Brain microvascular endothelial cell (primary cell): Measurements from ENCODE around the gene NMRK2.

Source experiments
- DNase-seq: peaks from one replicate; pipeline ENCODE4 v3.0.0-alpha.2; 2020
- H3K27ac ChIP-seq: fragments of 250-450 bp; sonication (Bioruptor Pico); 2 replicates; pipeline ENCODE4 v1.5.1; 2020; ENCODE audit warnings: mild to moderate bottlenecking, moderate library complexity
- H3K27me3 ChIP-seq: fragments of 250-450 bp; sonication (Bioruptor Pico); replicated peaks from 2 replicates; pipeline ENCODE4 v1.5.1; 2020; ENCODE audit warnings: mild to moderate bottlenecking
- H3K36me3 ChIP-seq: fragments of 250-450 bp; sonication (Bioruptor Pico); replicated peaks from 2 replicates; pipeline ENCODE4 v1.5.1; 2020; ENCODE audit warnings: mild to moderate bottlenecking
- H3K4me3 ChIP-seq: 2 replicates; pipeline ENCODE4 v1.5.1; 2011; ENCODE audit warnings: low read depth, mild to moderate bottlenecking, control low read depth, low read length, moderate library complexity
- CTCF ChIP-seq: IDR thresholded peaks from 2 replicates; pipeline ENCODE4 v1.5.1; 2011; ENCODE audit warnings: low read depth, mild to moderate bottlenecking, moderate library complexity, low read length, control low read depth, inconsistent platforms; ENCODE audit errors: missing control alignments
- in situ Hi-C: cut with HindIII; loops from 2 replicates; pipeline ENCODE4 v1.10.0; 2017; ENCODE audit warnings: low sequenced_read_pairs, low pct_ligation_motif_present

NMRK2 gene

DNA sequence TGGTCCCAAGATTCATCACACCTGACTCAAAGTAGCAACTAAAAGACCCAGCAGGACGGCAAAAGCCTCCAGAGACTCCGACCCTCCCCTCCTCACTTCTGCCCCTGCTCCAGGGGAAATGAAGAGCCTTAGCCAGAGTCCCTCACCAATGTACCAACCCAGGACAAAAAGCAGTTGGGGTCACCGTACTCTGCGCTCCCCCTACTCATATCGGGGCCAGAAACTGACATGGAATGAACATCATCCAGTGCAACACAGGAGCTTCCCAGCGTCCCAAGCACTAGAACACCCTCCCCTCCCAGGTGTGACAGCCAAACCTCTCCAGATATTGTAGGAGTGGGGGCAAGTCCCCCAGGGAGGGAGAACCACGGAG is 50.7 kb downstream of the NMRK2 start:
- H3K27ac ChIP-seq: peak overlapping the region; percentile 96
- H3K4me3 ChIP-seq: peak overlapping the region; percentile 100
- no peak for TF ChIP-seq CTCF
- no peak for DNase-seq
- H3K36me3 ChIP-seq: peaks cover 62% of the 10 kb centered on the region
- no peaks in the 10 kb centered on the region for H3K27me3 ChIP-seq
- in situ Hi-C loops: no loop called here

DNA sequence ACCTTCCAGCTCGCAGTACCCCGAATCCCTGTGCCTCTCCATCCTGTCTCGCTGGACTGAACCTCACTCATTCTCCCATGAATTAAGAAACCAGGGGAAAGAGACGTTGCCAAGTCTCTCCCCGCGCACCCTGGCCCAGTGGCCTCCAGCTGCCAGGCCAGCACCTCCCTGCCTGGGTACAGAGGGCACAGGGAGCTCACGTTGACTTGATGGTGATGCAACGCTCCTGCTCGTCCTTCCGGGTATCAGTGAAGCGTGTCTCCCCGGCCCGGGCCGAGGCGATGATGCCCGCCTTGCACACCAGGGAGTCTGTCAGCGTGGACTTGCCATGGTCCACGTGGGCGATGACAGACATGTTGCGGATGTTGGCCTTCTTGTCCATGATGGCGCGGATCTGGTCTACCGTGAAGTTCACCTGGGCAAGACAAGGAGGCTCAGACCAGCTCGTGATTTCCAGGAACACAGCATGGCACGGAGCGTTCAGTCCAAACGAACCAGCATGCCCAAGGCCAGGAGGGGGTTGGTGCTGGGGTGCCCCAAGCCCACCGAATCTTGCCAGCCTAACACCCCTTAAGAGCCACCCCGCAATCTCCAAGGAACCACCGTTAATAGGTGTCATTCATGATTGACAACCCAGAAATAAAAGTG is 51.2 kb downstream of the NMRK2 start:
- in situ Hi-C loops: no loop called here
- no peak for DNase-seq
- peaks cover 58% of the 10 kb centered on the region for H3K36me3 ChIP-seq
- TF ChIP-seq CTCF: no peak
- H3K27ac ChIP-seq: peak overlapping the region; percentile 96
- H3K4me3 ChIP-seq: peak overlapping the region; percentile 100
- no peaks in the 10 kb centered on the region for H3K27me3 ChIP-seq

DNA sequence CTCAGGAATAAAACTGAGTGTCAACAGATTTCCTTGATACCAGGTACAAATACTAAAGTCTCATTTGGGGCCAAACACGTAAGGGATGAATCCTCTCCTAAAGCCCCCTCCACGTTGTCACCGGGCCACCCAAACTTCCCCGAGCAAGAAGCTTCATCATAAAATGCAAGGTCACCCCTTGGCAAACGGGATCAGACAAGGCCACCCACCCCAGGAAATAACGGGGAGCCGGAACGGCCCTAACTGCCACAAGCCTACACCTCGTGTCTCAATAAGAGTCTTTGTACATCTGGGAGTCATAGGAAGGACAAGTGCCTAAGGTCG is 51.7 kb downstream of the NMRK2 start:
- Histone ChIP-seq H3K27me3 (no peaks in the 10 kb centered on the region), H3K4me3 (peak overlapping the region; percentile 100), H3K36me3 (peaks cover 53% of the 10 kb centered on the region), H3K27ac (peak overlapping the region; percentile 96)
- in situ Hi-C loops: no loop called here
- DNase-seq: no peak
- TF ChIP-seq CTCF: no peak

DNA sequence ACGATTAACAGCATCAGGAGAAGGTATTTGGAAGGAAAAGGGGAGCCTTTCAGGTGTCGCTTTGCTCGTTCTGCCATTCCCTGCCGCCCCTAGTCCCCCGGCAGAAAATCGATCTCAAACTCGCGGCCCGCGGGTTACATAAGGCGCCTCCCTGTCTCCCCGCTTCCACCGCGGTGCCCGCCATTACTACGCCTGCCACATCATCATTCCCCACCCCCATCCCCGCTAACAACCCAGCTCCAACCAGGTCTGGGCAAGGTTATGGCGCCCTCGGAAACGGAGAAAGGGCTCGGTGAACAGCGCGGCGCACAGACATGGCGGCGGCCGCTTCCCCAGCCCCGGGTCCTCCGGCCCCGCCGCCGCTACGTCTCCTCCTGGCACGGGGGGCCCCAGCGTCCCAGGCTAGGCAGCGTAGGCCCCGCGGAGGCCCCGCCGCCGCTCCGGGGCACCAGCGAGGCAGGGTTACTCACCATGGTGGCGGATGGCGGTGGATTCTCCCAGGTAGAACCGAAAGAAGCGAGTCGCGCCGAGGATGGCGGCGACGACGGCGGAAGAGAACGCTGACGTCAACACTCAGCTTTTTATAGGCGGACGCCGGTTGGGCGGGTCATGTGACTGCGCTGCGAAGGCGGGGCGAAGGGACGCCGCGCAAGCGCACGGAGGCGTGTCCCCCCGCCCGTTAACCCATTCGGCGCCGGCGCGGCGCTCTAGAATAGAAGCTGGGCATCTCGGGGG is 52.2 kb downstream of the NMRK2 start, which contains the start of gene EEF2:
EEF2 (minus strand) TSS at position 556 of the 735 bp plus-strand sequence; CDS start at position 473, 83 bp downstream.
- in situ Hi-C loops: no loop called here
- Histone ChIP-seq H3K27me3 (no peaks in the 10 kb centered on the region), H3K36me3 (peaks cover 48% of the 10 kb centered on the region), H3K27ac (peak within 1 kb of the TSS; percentile 96), H3K4me3 (peak within 1 kb of the TSS; percentile 100)
- TF ChIP-seq CTCF: no peak
- peak; percentile 64 for DNase-seq

- TF ChIP-seq CTCF: no peak
- Histone ChIP-seq H3K4me3 (peak overlapping the region; percentile 100), H3K27me3 (no peaks in the 10 kb centered on the region), H3K27ac (no peak overlapping the region), H3K36me3 (peaks cover 41% of the 10 kb centered on the region)
- no peak for DNase-seq
- in situ Hi-C loops: no loop called here
Measured at GRCh38 chr19:3985643-3986259, 52.9 kb downstream of the NMRK2 start.
